Measurements from ENCODE around the gene FASN. TPM values are rescaled to one million over a fixed set of nuclear protein-coding genes. Genes with fewer than 3 reads are reported as not detected.

Gene FASN
- total and polyA plus RNA-seq, 2 donors (not counting 3 experiments of a cell fraction or from before 2014, with no cell fraction given), result 101 to 360 TPM

GRCh38 chr17:82077617-82078358, 20.2 kb downstream of the FASN start:
- CTCF ChIA-PET, result no interaction called here
- peaks cover 23 to 33% of the 10 kb centered on the region in 2 experiments for H3K36me3 ChIP-seq (ENCODE audit: control insufficient read depth in 2 of 2, extremely low read depth in 1 of 2, insufficient read depth in 2 of 2, low read length in 2 of 2)
- dilution Hi-C loops (cut with MboI; ENCODE audit: extremely low pct_ligation_motif_present, low sequenced_read_pairs), result no loop called here
- intact Hi-C loops (cut with micrococcal nuclease), result no loop called here
- no peak for DNase-seq (ENCODE audit: low read depth, low spot score)
- H3K4me2 ChIP-seq (ENCODE audit: insufficient read depth, low read length), result no peak overlapping the region
- no peak overlapping the region for H2AFZ ChIP-seq (ENCODE audit: low read depth, low read length)
- no peak for TF ChIP-seq FOS (IDR thresholded peaks at IDR 0.05; ENCODE audit: borderline replicate concordance, insufficient read depth, low read length)
- TF ChIP-seq EZH2 (IDR thresholded peaks at IDR 0.05; ENCODE audit: borderline replicate concordance, low read depth, low read length, severe bottlenecking), result no peak
- no peak for TF ChIP-seq POLR2A (IDR thresholded peaks at IDR 0.05; ENCODE audit: low read depth, low read length)
- TF ChIP-seq JUN (IDR thresholded peaks at IDR 0.05; ENCODE audit: borderline replicate concordance, insufficient read depth, insufficient read length, low read depth), result no peak
- no peak for TF ChIP-seq CTCF (IDR thresholded peaks at IDR 0.05; ENCODE audit: extremely low read depth in 1 of 2, insufficient read depth in 1 of 2, low read depth in 1 of 2, low read length in 2 of 2)
- no peak for TF ChIP-seq MYC (IDR thresholded peaks at IDR 0.05; ENCODE audit: low read depth, low read length)
- no peak for TF ChIP-seq POLR2AphosphoS5 (IDR thresholded peaks at IDR 0.05; ENCODE audit: insufficient read depth, low read depth, low read length)
- H3K27ac ChIP-seq (ENCODE audit: insufficient read depth, low read depth, low read length), result no peak overlapping the region
- H3K9me3 ChIP-seq (replicated peaks; ENCODE audit: control insufficient read depth, insufficient read depth, low read length), result no peaks in the 10 kb centered on the region
- no peaks in the 10 kb centered on the region for H3K4me1 ChIP-seq (ENCODE audit: control insufficient read depth, extremely low read depth, insufficient read depth, low read length)
- no peaks in the 10 kb centered on the region for H3K27me3 ChIP-seq (ENCODE audit: control insufficient read depth in 2 of 2, insufficient read depth in 2 of 2, low read length in 2 of 2)
- no peaks in the 10 kb centered on the region for H4K20me1 ChIP-seq (replicated peaks; ENCODE audit: control insufficient read depth, extremely low read depth, insufficient read depth, low read length)
- H3K9me1 ChIP-seq (replicated peaks; ENCODE audit: control insufficient read depth, extremely low read depth, insufficient read depth, low read length), result no peaks in the 10 kb centered on the region
- H3K79me2 ChIP-seq (ENCODE audit: control insufficient read depth, insufficient read depth, low read length), result no peaks in the 10 kb centered on the region
- POLR2A ChIA-PET, result no interaction called here
- H3K4me3 ChIP-seq (replicated peaks in 1 of 3; ENCODE audit: insufficient read depth in 1 of 3, low read depth in 1 of 3, low read length in 3 of 3), result no peak overlapping the region
- H3K9ac ChIP-seq (replicated peaks; ENCODE audit: extremely low read depth, insufficient read depth, low read length), result no peak overlapping the region
- FAIRE-seq, result no peak
- no TSS peak for BruUV-seq (replicated peaks)
